ENCODE data around the gene SIPA1L3. TPM values are rescaled to one million over a fixed set of nuclear protein-coding genes. Genes with fewer than 3 reads are reported as not detected.

The SIPA1L3 gene
- total and polyA plus RNA-seq, 4 donors, result 9.6 to 50.5 (median 27.6) TPM

- no peak for DNase-seq
- no peak for ATAC-seq (ENCODE audit: insufficient read depth, low FRiP score)
- peaks cover 0 to 17% (median 7%) of the 10 kb centered on the region in 5 donors for H3K4me1 ChIP-seq (ENCODE audit: control insufficient read depth in 5 of 5, insufficient read depth in 5 of 5, low read length in 5 of 5)
Measured at GRCh38 chr19:37930416-37930815, 23.4 kb downstream of the SIPA1L3 start.

GRCh38 chr19:37931881-37932655 is 25.1 kb downstream of the SIPA1L3 start:
- H3K4me3 ChIP-seq, result no peak overlapping the region
- peak overlapping the region; percentile 21 to 34 for H3K9ac ChIP-seq (ENCODE audit: insufficient read depth in 1 of 2, low read length in 2 of 2)
- peaks cover 0 to 9% (median 4%) of the 10 kb centered on the region in 4 donors for H3K9me3 ChIP-seq (ENCODE audit: control insufficient read depth in 4 of 4, insufficient read depth in 3 of 4, low read length in 3 of 4)
- H3K36me3 ChIP-seq (ENCODE audit: control insufficient read depth in 4 of 4, insufficient read depth in 4 of 4, low read length in 4 of 4), result peaks cover 0 to 2% (median 0%) of the 10 kb centered on the region in 4 donors
- H3K4me1 ChIP-seq (ENCODE audit: control insufficient read depth in 5 of 5, insufficient read depth in 5 of 5, low read length in 5 of 5), result peaks cover 0 to 17% (median 7%) of the 10 kb centered on the region in 5 donors
- peak overlapping the region in 1 of 2 donors; percentile 86 for H3K27ac ChIP-seq (ENCODE audit: low read depth in 1 of 2, low read length in 1 of 2)
- TF ChIP-seq CTCF (IDR thresholded peaks at IDR 0.05; ENCODE audit: control extremely low read depth, extremely low read depth), result no peak
- WGBS, 2 donors, result 15 to 34% methylated on average over 30 of the region's 30 CpGs
- ATAC-seq (ENCODE audit: insufficient read depth, low FRiP score) (peak; percentile 76), DNase-seq (peak; percentile 65 to 85 (median 76))
- no peaks in the 10 kb centered on the region for H3K27me3 ChIP-seq (ENCODE audit: control insufficient read depth in 3 of 3, insufficient read depth in 3 of 3, low read length in 2 of 3)

More at GRCh38 chr19:37930416-37930815, 23.4 kb downstream of the SIPA1L3 start:
- Histone ChIP-seq H3K27me3 (ENCODE audit: control insufficient read depth in 3 of 3, insufficient read depth in 3 of 3, low read length in 2 of 3) (no peaks in the 10 kb centered on the region), H3K27ac (ENCODE audit: low read depth in 1 of 2, low read length in 1 of 2) (no peak overlapping the region), H3K36me3 (ENCODE audit: control insufficient read depth in 4 of 4, insufficient read depth in 4 of 4, low read length in 4 of 4) (no peaks in the 10 kb centered on the region), H3K9me3 (ENCODE audit: control insufficient read depth in 4 of 4, insufficient read depth in 3 of 4, low read length in 3 of 4) (peaks cover 0 to 2% (median under 1%) of the 10 kb centered on the region in 4 donors), H3K4me3 (no peak overlapping the region), H3K9ac (ENCODE audit: insufficient read depth in 1 of 2, low read length in 2 of 2) (no peak overlapping the region)
- WGBS, 2 donors, result 81 to 92% methylated on average over 5 of the region's 5 CpGs
- no peak for TF ChIP-seq CTCF (IDR thresholded peaks at IDR 0.05; ENCODE audit: control extremely low read depth, extremely low read depth)

GRCh38 chr19:37932985-37933936 is 26.3 kb downstream of the SIPA1L3 start:
- no peak for TF ChIP-seq CTCF (IDR thresholded peaks at IDR 0.05; ENCODE audit: control extremely low read depth, extremely low read depth)
- Histone ChIP-seq H3K27me3 (ENCODE audit: control insufficient read depth in 3 of 3, insufficient read depth in 3 of 3, low read length in 2 of 3) (no peaks in the 10 kb centered on the region), H3K9me3 (ENCODE audit: control insufficient read depth in 4 of 4, insufficient read depth in 3 of 4, low read length in 3 of 4) (peaks cover 0 to 9% (median 4%) of the 10 kb centered on the region in 4 donors), H3K4me1 (ENCODE audit: control insufficient read depth in 5 of 5, insufficient read depth in 5 of 5, low read length in 5 of 5) (peaks cover 0 to 17% (median 7%) of the 10 kb centered on the region in 5 donors), H3K27ac (ENCODE audit: low read depth in 1 of 2, low read length in 1 of 2) (peak overlapping the region; percentile 49 to 86), H3K36me3 (ENCODE audit: control insufficient read depth in 4 of 4, insufficient read depth in 4 of 4, low read length in 4 of 4) (peaks cover 0 to 2% (median 0%) of the 10 kb centered on the region in 4 donors), H3K4me3 (no peak overlapping the region), H3K9ac (ENCODE audit: insufficient read depth in 1 of 2, low read length in 2 of 2) (no peak overlapping the region)
- 55 to 58% methylated on average over 12 of the region's 12 CpGs for WGBS, 2 donors
- ATAC-seq (ENCODE audit: insufficient read depth, low FRiP score) (peak; percentile 37), DNase-seq (no peak)

Measured in lung (tissue), 12 donors.